A549 (cell line): ENCODE data around the gene TMEM41B. TPM values are rescaled to one million over a fixed set of nuclear protein-coding genes. Genes with fewer than 3 reads are reported as not detected.
"Not testable (repeated sequence)": the region's sequence is repeated elsewhere in the genome, so short reads cannot be mapped to it uniquely, and the experiment has no call there.

Experiments
- ATAC-seq, 2 experiments: fragments of 200-7000 bp in 1 of 2; fragments of >200 bp in 1 of 2; cut with Nextera tagmentation in 1 of 2; cut with Tn5 transposase in 1 of 2; 3 replicates each; pipeline versions ENCODE4 v1.8.0 to v1.9.1; 2018 to 2020; ENCODE audit warnings: mild to moderate bottlenecking in 1 of 2, moderate library complexity in 1 of 2
- CTCF ChIA-PET: fragments of 300-600 bp; sonication (Branson Sonifier 250); formaldehyde crosslinking; extraction: SDS; loops from one replicate; lab custom pipeline; 2021; ENCODE audit warnings: antibody characterized with exemption, inconsistent platforms; lab: Yijun Ruan, JAX
- POLR2A ChIA-PET: fragments of 350-600 bp; formaldehyde crosslinking; extraction: SDS; loops from one replicate; lab custom pipeline; 2021; ENCODE audit warnings: antibody characterized with exemption, inconsistent platforms; lab: Yijun Ruan, JAX
- DNase-seq, 2 experiments: peaks; one replicate each; pipeline versions ENCODE4 v3.0.0 to v3.0.0-alpha.2; 2011 to 2016; ENCODE audit warnings: low read depth in 1 of 2, low spot score in 1 of 2
- FAIRE-seq: peaks from 2 replicates; lab custom pipeline; 2011; peaks lifted over from hg19 to GRCh38; lab: Jason Lieb, UNC
- H3K27ac ChIP-seq, 2 experiments: fragments of >200 bp; sonication (Bioruptor Twin); formaldehyde crosslinking; 3 replicates each; pipeline ENCODE4 v1.5.1; 2016 to 2017
- H3K4me1 ChIP-seq: fragments of >200 bp; sonication (Bioruptor Twin); formaldehyde crosslinking; 3 replicates; pipeline ENCODE4 v1.6.1; 2016
- H3K4me2 ChIP-seq: fragments of >200 bp; sonication (Bioruptor Twin); formaldehyde crosslinking; 3 replicates; pipeline ENCODE4 v1.6.1; 2016
- H3K4me3 ChIP-seq: fragments of >200 bp; sonication (Bioruptor Twin); formaldehyde crosslinking; 3 replicates; pipeline ENCODE4 v1.5.1; 2016
- H3K9me3 ChIP-seq: fragments of >200 bp; sonication (Bioruptor Twin); formaldehyde crosslinking; 3 replicates; pipeline ENCODE4 v1.6.1; 2016
- ATOH8 ChIP-seq: fragments of 250-450 bp; sonication (Bioruptor Pico); IDR thresholded peaks from 2 replicates; pipeline ENCODE4 v1.5.0; 2020; ENCODE audit warnings: low read depth, mild to moderate bottlenecking, moderate library complexity
- EHMT2 ChIP-seq: fragments of 200-600 bp; sonication (generic); IDR thresholded peaks from 2 replicates; pipeline ENCODE4 v1.6.1; 2016; ENCODE audit warnings: antibody characterized with exemption, low read depth, mild to moderate bottlenecking, moderate library complexity
- ESRRA ChIP-seq: fragments of 150-350 bp; IDR thresholded peaks from 2 replicates; pipeline ENCODE4 v1.6.1; 2014; ENCODE audit warnings: mild to moderate bottlenecking, low read length, borderline replicate concordance
- FOXS1 ChIP-seq: fragments of 250-450 bp; sonication (Bioruptor Pico); IDR thresholded peaks from 2 replicates; pipeline ENCODE4 v1.5.0; 2020; ENCODE audit warnings: mild to moderate bottlenecking, moderate library complexity
- GATA3 ChIP-seq: IDR thresholded peaks from 2 replicates; pipeline ENCODE4 v1.6.1; 2012; ENCODE audit warnings: borderline replicate concordance
- HDAC2 ChIP-seq: fragments of 200-600 bp; sonication (generic); IDR thresholded peaks from 2 replicates; pipeline ENCODE4 v1.6.1; 2016
- HOXB13 ChIP-seq: fragments of 250-450 bp; sonication (Bioruptor Pico); IDR thresholded peaks from 2 replicates; pipeline ENCODE4 v1.5.0; 2020; ENCODE audit warnings: low read depth, mild to moderate bottlenecking, moderate library complexity
- KDM1A ChIP-seq: fragments of 200-600 bp; sonication (generic); IDR thresholded peaks from 2 replicates; pipeline ENCODE4 v1.6.1; 2016; ENCODE audit warnings: low read depth, mild to moderate bottlenecking
- KDM5A ChIP-seq: fragments of 200-600 bp; sonication (generic); IDR thresholded peaks from 2 replicates; pipeline ENCODE4 v1.6.1; 2016; ENCODE audit warnings: antibody characterized with exemption, mild to moderate bottlenecking
- MAFK ChIP-seq: fragments of 450-650 bp; IDR thresholded peaks from 2 replicates; pipeline ENCODE4 v1.6.1; 2014; ENCODE audit not compliant: partially characterized antibody
- MYC ChIP-seq: IDR thresholded peaks from 2 replicates; pipeline ENCODE4 v1.6.1; 2012; ENCODE audit warnings: mild to moderate bottlenecking, inconsistent platforms, low read length, improper control_type of control experiment, borderline replicate concordance
- NFE2L2 ChIP-seq: fragments of 150-350 bp; conservative IDR thresholded peaks from 2 replicates; pipeline ENCODE4 v1.6.1; 2014; ENCODE audit warnings: low read length
- REST ChIP-seq: fragments of 200-600 bp; sonication (generic); IDR thresholded peaks from 2 replicates; pipeline ENCODE4 v1.6.1; 2016; ENCODE audit warnings: antibody characterized with exemption, mild to moderate bottlenecking, moderate library complexity
- RNF2 ChIP-seq: fragments of 200-600 bp; sonication (generic); IDR thresholded peaks from 2 replicates; pipeline ENCODE4 v1.6.1; 2016; ENCODE audit warnings: low read depth, mild to moderate bottlenecking, antibody characterized with exemption, moderate library complexity, borderline replicate concordance
- WGBS: methylation state at CpG from one replicate; pipeline ENCODE4 v1.1.6; 2017; ENCODE audit errors: missing lambda C conversion rate; 5-methylcytosine and 5-hydroxymethylcytosine counted together
- polyA plus RNA-seq, 4 experiments: library from polyadenylated mRNA; depleted of rRNA in 3 of 4; stranded (reverse); fragments of >200 nt; fragmentation: RNase III in 1 of 4; extraction: RNeasy Plus Mini Kit Qiagen cat#74134 plus additional on column Dnase treatment in 1 of 4; gene quantifications; 2 replicates in 3 of 4; 3 replicates in 1 of 4; pipeline ENCODE4 v1.2.3, GENCODE V29; 2011 to 2017
- TF ChIP-seq, protein P1 (sequence below): IDR thresholded peaks from 2 replicates; pipeline ENCODE4 v1.6.1; 2012; ENCODE audit warnings: low read depth, borderline replicate concordance

TMEM41B gene
- polyA plus RNA-seq, 2 of the 4 experiments (the other 2 are of a cell fraction) = 51.6 to 71.4 TPM

DNA sequence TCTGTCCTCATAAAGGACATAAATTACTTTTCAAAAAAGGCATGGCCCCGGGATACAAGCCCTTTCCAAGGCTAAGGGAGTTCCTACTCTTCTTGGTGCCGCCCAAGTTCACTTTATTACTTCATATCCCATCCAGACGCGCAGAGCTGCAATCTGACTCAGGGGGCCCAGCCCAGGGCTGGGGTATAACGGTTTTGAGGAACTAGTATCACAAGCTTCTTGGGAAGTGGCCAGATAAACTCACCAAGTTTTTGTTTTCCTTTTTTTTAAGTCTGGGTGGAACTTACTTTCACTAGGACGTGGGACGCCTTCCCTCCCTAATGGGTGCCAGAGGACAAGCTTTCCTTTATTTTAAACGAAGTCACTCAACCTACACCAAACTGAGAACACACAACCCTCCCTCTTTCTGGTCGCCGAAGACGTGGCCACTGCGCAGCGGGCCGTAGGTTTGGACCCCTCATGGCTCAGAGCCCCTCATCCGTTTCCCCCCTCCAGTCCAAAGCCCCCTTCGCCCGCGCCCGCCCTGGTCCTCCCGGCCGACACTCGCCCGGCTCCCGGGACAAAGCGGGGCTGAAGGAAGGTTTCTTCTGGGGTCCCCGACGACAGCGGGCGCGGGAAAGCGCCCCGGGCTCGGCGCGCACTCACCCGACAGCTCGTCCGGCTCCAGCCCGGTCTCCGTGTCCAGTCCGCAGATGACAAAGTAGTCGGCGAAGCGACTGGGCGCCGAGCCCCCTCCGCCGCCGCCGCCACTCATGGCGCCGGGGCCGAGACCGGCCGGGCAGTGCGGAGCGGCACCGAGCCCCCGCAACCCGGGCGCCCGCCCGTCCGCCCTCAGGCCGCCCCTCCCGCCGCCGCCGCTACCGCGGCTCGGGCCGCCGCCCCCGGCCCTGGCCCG is 49.8 kb downstream of the TMEM41B start:
- Histone ChIP-seq H3K9me3 (no peaks in the 10 kb centered on the region), H3K27ac (peak overlapping the region; percentile 91 to 96), H3K4me1 (peaks cover 32% of the 10 kb centered on the region), H3K4me3 (peak overlapping the region; percentile 76)
- ATAC-seq = peak; percentile 57 to 63
- ChIA-PET POLR2A (interaction anchor here (1.2 to 1.6 kb wide), 3 partner anchors 10 to 196 kb away, joined by 3 to 10 read pairs (median 7); partner anchors contain the start of genes IPO7 and ZNF143), CTCF (interaction anchor here (0.9 to 1.8 kb wide), 4 partner anchors 11 to 242 kb away, joined by 3 to 5 read pairs (median 4); no protein-coding TSS in a partner anchor)
- whole genome bisulfite sequencing = 2% methylated on average over 44 of the region's 76 CpGs
- peak; percentile 39 to 47 for DNase-seq
- TF ChIP-seq GATA3 = no peak
- TF ChIP-seq, all 56 proteins: peak for 0
- H3K4me2 ChIP-seq = peak overlapping the region; percentile 73
- no peak for FAIRE-seq

DNA sequence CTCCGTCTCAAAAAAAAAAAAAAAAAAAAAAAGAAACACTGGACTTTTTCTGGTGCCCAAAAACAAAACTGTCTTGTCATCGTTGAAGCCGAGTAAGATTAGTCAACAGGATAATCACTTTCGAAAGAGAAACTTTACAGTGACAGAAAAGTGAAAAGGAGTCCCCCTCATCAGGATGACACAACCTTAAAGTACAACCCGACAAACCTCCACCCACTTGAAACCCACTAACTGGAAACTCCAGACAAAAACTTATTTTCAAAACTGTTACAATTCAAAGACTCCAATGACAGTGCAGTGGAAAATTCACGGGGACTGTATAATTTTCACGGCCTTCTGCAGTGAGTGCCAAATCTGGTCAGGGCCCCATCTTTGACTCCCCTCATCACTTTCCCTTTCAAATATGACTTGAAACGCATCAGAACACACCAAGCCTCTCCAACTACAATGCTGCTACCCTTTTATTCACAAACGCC is 50.5 kb downstream of the TMEM41B start:
- H3K27ac ChIP-seq = peak overlapping the region; percentile 91 to 96
- ATAC-seq = peak in 1 of 2 experiments; percentile 12; a peak in 3 of 6 replicates
- peak overlapping the region; percentile 76 for H3K4me3 ChIP-seq
- no peak for TF ChIP-seq ATOH8
- no peak for TF ChIP-seq KDM5A
- no peak for TF ChIP-seq FOXS1
- TF ChIP-seq, protein P1, sequence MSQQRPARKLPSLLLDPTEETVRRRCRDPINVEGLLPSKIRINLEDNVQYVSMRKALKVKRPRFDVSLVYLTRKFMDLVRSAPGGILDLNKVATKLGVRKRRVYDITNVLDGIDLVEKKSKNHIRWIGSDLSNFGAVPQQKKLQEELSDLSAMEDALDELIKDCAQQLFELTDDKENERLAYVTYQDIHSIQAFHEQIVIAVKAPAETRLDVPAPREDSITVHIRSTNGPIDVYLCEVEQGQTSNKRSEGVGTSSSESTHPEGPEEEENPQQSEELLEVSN = no peak
- TF ChIP-seq NFE2L2 = peak; percentile 44; the same call in 1 of the 2 replicates
- no peak for TF ChIP-seq REST
- TF ChIP-seq MYC = no peak
- TF ChIP-seq HDAC2 = no peak
- no peak for TF ChIP-seq ESRRA
- TF ChIP-seq KDM1A = 0 out of 2 replicates have a peak, but pooled peaks have one; percentile 37
- peak; percentile 50 for TF ChIP-seq MAFK
- TF ChIP-seq HOXB13 = no peak
- TF ChIP-seq RNF2 = no peak
- no peak for TF ChIP-seq EHMT2
- H3K4me2 ChIP-seq = peak overlapping the region; percentile 73
- ChIA-PET CTCF (interaction anchor here (0.9 to 1.8 kb wide), 4 partner anchors 10 to 243 kb away, joined by 3 to 5 read pairs (median 4); no protein-coding TSS in a partner anchor), POLR2A (interaction anchor here (1.5 kb wide), 1 partner anchor 121 kb away, joined by 10 read pairs; the partner anchor contains the start of gene IPO7)
- peaks cover 32% of the 10 kb centered on the region for H3K4me1 ChIP-seq
- WGBS = 16% methylated on average over 9 of the region's 9 CpGs
- DNase-seq = peak; percentile 22 to 39
- no peak for FAIRE-seq
- no peaks in the 10 kb centered on the region for H3K9me3 ChIP-seq

- CTCF ChIA-PET = interaction anchor here (1.0 to 2.9 kb wide), 10 partner anchors 9 to 192 kb away, joined by 3 to 16 read pairs (median 3); partner anchors contain the start of gene IPO7
- FAIRE-seq, H3K27ac ChIP-seq, DNase-seq, H3K9me3 ChIP-seq, ATAC-seq, POLR2A ChIA-PET, H3K4me3 ChIP-seq: not testable (repeated sequence)
- Histone ChIP-seq H3K4me2 (0 out of 3 replicates have a peak overlapping the region, but pooled peaks have one; percentile 2), H3K4me1 (peaks cover 30% of the 10 kb centered on the region)
- WGBS = 64% methylated on average over 2 of the region's 2 CpGs
Observed at GRCh38 chr11:9260838-9261146, 53.6 kb downstream of the TMEM41B start.
